NCI-H2227 treated with DMSO at 0.1 percent for 48 hours (cell line): ENCODE results near the gene THBD.

ENCODE experiments used
- DNase-seq: peaks from one replicate; lab custom pipeline; 2025; lab: John Stamatoyannopoulos, UW

The THBD gene

DNA sequence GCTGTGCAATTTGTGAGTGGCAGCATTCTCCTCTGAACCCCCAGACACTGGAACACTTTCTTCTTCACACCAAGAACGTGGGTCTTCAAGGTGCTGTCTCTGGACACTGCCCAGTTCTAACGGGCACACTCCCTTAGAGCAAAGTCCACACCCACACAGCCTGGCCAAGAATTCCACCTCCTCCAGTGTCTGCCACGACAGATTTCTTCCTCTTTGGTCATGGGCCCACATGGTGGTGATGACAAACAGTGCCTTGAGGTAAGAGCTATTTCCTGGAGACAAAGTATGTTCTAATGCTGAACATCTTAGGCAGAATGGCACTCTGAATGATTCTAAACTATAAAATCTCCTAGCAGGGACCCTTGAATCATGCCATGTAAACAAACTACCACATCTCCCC lies 39.8 kb downstream of the THBD start:
- no peak for DNase-seq

DNA sequence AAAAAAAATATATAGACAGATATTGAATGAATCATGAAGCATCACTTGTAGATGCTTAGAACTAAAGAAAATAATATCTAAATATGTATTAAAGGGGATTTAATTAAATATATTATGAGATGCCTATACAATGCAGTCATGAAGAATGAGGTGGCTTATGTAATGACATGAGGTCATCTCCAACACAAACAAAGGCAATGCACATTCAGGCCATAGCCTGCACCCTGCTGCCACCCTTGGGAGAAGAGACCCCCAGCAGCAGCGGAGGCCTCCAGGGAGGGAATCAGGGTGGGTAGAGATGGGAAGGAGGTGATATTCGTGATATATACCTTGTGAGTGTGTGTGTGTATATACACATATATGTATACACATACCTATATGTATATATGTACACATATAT lies 40.8 kb downstream of the THBD start:
- DNase-seq = no peak

GRCh38 chr20:23007886-23008655 lies 41.4 kb downstream of the THBD start:
- DNase-seq = no peak

DNA sequence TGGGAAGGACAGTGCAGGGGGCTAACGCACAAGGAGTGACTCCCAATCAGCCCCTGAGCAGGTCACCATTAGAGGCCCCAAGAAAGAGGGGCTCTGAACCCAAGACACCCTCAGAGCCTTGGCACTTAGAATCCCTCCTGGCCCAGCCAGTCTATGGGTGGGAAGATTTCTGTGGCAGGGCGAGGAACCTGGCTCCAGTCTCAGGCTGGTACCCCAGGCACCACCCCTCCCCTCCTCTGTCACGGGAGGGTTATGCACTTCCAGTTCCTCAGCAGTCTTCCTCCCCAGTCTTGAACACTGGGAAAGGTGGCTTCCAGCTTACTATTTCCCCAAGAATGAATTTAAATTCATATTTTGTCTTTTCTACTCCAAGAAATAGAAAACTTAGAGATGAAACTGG lies 42.0 kb downstream of the THBD start:
- DNase-seq = no peak

- DNase-seq = no peak
Measured at GRCh38 chr20:23005776-23006175, 43.7 kb downstream of the THBD start.

DNA sequence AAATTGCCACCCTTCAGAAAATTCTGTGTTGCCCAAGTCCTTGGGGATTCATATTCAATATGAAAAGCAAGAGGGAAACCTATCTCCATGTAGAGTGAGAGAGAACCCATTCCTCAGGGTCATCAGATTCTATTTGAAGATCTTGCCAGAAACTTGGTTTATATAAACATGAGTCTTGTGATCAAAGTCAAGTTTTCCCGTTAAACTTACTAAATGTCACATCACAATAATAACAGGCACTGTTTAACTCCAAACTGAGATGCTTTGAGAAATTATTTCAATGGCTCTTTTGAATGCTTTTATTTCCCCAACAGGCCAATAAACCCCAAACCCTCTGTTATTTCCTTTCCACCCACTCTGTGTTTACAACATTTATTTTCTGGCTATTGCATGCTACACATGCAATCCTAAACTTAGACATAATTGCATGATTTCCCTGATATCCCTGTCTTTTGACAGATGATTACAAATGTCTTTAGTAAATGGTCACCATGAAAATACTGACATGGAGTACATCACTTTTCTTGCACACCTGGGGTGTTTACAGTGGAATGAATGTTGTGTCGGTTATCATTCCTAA lies 45.5 kb downstream of the THBD start:
- no peak for DNase-seq

DNA sequence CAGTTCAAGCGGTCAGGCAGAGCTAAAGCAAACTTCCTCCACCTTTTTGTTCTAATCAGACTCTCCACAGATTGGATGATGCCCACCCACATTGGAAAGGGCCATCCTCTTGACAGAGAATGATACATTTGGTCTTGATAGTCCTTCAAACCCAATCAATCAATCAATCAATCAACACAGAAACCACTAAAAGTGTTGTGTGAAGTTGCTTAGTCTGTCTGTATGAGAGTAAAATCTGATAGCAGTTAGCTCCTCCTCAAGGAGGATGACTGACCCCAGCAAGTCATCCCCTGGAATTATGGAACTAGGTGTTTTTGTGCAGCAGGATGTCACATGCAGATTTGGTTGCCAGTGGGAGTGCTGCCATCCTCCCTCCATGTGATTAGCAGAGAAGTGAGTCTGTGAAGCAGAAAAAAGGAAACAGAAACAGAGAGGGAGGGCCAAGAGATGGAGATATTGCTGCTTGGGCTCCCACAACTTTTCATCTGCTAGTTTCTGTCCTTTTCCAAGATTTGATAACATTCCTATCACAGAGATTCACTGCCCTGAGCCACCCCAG lies 46.3 kb downstream of the THBD start:
- no peak for DNase-seq

GRCh38 chr20:23002276-23002675 lies 47.2 kb downstream of the THBD start:
- DNase-seq = no peak

- no peak for DNase-seq
Measured at GRCh38 chr20:23000232-23000947, 49.1 kb downstream of the THBD start.

DNA sequence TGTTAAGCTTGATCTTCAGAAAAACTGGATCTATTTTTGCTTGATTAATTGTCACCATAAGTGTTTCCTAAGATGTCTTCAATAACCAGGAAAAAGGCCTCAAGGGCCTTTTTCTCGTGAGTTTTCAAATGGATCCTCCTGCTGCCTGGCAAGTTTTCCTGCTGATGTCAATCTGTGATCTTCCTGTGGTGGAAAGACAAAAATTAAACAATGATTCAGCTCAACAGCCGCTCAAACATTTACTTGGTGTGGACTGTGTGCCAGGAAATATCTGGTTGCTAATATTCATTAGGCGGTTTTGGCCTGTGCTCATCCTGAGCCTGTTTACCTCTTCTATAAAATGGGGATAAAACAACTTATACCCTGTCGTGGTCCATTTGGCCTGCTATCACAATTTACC lies 49.7 kb downstream of the THBD start:
- no peak for DNase-seq

GRCh38 chr20:22998476-22998875 lies 51.0 kb downstream of the THBD start:
- DNase-seq = no peak

DNA sequence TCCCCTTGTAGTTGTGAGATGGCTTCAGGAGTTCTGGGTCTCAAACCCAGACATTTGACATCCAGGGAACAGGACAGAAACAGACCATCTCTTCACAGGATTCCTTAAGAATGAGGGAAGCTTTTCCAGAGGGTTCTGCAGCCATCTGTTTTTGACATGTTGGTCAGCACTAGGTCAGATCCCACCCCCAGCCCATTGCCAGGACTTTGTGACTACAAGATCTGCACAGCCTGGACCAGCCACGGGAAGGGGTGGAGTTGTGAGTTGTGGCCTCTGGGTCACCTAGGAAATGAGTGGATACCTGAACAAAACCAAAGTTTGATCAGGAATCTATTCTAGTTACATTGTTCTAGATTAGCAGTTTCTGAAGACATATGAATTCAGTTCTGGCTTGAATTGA lies 53.5 kb downstream of the THBD start:
- DNase-seq = no peak
